Transverse colon (tissue), 4 donors: ENCODE results near the gene FAM120B.

Experiments
- CTCF ChIP-seq, 5 experiments: fragments of 200-600 bp in 3 of 5; fragments of 450-650 bp in 2 of 5; sonication (generic) in 3 of 5; IDR thresholded peaks; 1 replicate in 2 of 5; 2 replicates in 3 of 5; pipeline ENCODE4 v1.5.1; 2016 to 2017; ENCODE audit warnings: antibody characterized with exemption in 5 of 5, inconsistent platforms in 3 of 5, mild to moderate bottlenecking in 2 of 5, moderate library complexity in 1 of 5
- EP300 ChIP-seq: sonication (generic); formaldehyde crosslinking; IDR thresholded peaks from one replicate; pipeline ENCODE4 v1.6.1; 2017; ENCODE audit warnings: antibody characterized with exemption, low read depth
- POLR2A ChIP-seq: fragments of 450-650 bp; IDR thresholded peaks from one replicate; pipeline ENCODE4 v1.6.1; 2016; ENCODE audit warnings: antibody characterized with exemption, mild to moderate bottlenecking, moderate library complexity
- POLR2AphosphoS5 ChIP-seq, 3 donors: sonication (generic); formaldehyde crosslinking; IDR thresholded peaks; one replicate each; pipeline ENCODE4 v1.6.1; 2016; ENCODE audit warnings: antibody characterized with exemption in 3 of 3

GRCh38 chr6:170274713-170275560 is 31.6 kb upstream of the FAM120B start:
- no peak for TF ChIP-seq CTCF (IDR thresholded peaks at IDR 0.05)
- TF ChIP-seq POLR2AphosphoS5 (IDR thresholded peaks at IDR 0.05): no peak
- no peak for TF ChIP-seq EP300
- TF ChIP-seq POLR2A: no peak
